ENCODE measurements around the gene DDX1.

GRCh38 chr2:15669375-15669910, 77.8 kb downstream of the DDX1 start:
- no peak for TF ChIP-seq CTCF (IDR thresholded peaks at IDR 0.05)
- TF ChIP-seq POLR2A (IDR thresholded peaks at IDR 0.05): no peak
